GM10248 (cell line): ENCODE results near the gene FCN3.

ENCODE experiments used
- CTCF ChIA-PET: fragments of 300-600 bp; sonication (Branson Sonifier 250); formaldehyde crosslinking; extraction: SDS; loops from one replicate; lab custom pipeline; 2021; ENCODE audit warnings: antibody characterized with exemption; lab: Yijun Ruan, JAX
- POLR2A ChIA-PET: fragments of 350-650 bp; sonication (Branson Sonifier 250); formaldehyde crosslinking; extraction: SDS; loops from one replicate; lab custom pipeline; 2020; ENCODE audit warnings: antibody characterized with exemption; lab: Yijun Ruan, JAX
- DNase-seq: peaks from one replicate; pipeline ENCODE4 v3.0.0; 2012; ENCODE audit errors: extremely low spot score
- CTCF ChIP-seq: IDR thresholded peaks from 2 replicates; pipeline ENCODE4 v1.5.1; 2012; ENCODE audit warnings: mild to moderate bottlenecking, low read depth; ENCODE audit errors: extremely low read depth, missing control alignments, control extremely low read depth

The FCN3 gene

GRCh38 chr1:27397110-27397509 is 22.5 kb upstream of the FCN3 start:
- CTCF ChIA-PET = interaction anchor here (1.0 to 14.3 kb wide), 16 partner anchors 11 to 352 kb away, joined by 3 to 324 read pairs (median 12); partner anchors contain the start of genes AHDC1 and MAP3K6
- TF ChIP-seq CTCF = no peak
- DNase-seq = no peak
- POLR2A ChIA-PET = interaction anchor here (2.4 kb wide), 1 partner anchor 97 kb away, joined by 6 read pairs; no protein-coding TSS in a partner anchor

- CTCF ChIA-PET = interaction anchor here (0.6 to 14.3 kb wide), 44 partner anchors 8 to 377 kb away, joined by 3 to 324 read pairs (median 5); partner anchors contain the start of genes AHDC1, FCN3, MAP3K6 and STX12
- TF ChIP-seq CTCF = peak; percentile 93
- POLR2A ChIA-PET = interaction anchor here (0.6 to 0.7 kb wide), 3 partner anchors 12 to 240 kb away, joined by 4 read pairs; no protein-coding TSS in a partner anchor
- DNase-seq = peak; percentile 86
These were observed 21.0 kb upstream of the FCN3 start for GRCh38 chr1:27395441-27396195.

- no peak for TF ChIP-seq CTCF
- POLR2A ChIA-PET = interaction anchor here (0.7 kb wide), 1 partner anchor 93 kb away, joined by 3 read pairs; no protein-coding TSS in a partner anchor
- no peak for DNase-seq
- CTCF ChIA-PET = interaction anchor here (0.6 to 14.3 kb wide), 45 partner anchors 8 to 378 kb away, joined by 3 to 324 read pairs (median 5); partner anchors contain the start of genes AHDC1, FCN3, MAP3K6 and STX12
These were observed 20.3 kb upstream of the FCN3 start for GRCh38 chr1:27394925-27395324.

GRCh38 chr1:27394282-27394658 is 19.6 kb upstream of the FCN3 start:
- TF ChIP-seq CTCF = no peak
- DNase-seq = no peak
- ChIA-PET CTCF (interaction anchor here (0.7 to 14.3 kb wide), 31 partner anchors 8 to 349 kb away, joined by 3 to 324 read pairs (median 7); partner anchors contain the start of genes AHDC1, MAP3K6 and SYTL1), POLR2A (interaction anchor here (0.7 kb wide), 1 partner anchor 92 kb away, joined by 3 read pairs; no protein-coding TSS in a partner anchor)

- CTCF ChIA-PET = interaction anchor here (0.9 to 14.3 kb wide), 9 partner anchors 10 to 292 kb away, joined by 3 to 324 read pairs (median 11); partner anchors contain the start of gene AHDC1
- POLR2A ChIA-PET = no interaction called here
- TF ChIP-seq CTCF = no peak
- DNase-seq = no peak
These were observed 19.1 kb upstream of the FCN3 start for GRCh38 chr1:27393641-27394281.
